ENCODE results near the gene CAPN11. TPM values are rescaled to one million over a fixed set of nuclear protein-coding genes. Genes with fewer than 3 reads are reported as not detected.

The CAPN11 gene
- total RNA-seq, 4 donors from 2014 or later, result 0.19 to 0.45 (median 0.27) TPM; not detected in 1

DNA sequence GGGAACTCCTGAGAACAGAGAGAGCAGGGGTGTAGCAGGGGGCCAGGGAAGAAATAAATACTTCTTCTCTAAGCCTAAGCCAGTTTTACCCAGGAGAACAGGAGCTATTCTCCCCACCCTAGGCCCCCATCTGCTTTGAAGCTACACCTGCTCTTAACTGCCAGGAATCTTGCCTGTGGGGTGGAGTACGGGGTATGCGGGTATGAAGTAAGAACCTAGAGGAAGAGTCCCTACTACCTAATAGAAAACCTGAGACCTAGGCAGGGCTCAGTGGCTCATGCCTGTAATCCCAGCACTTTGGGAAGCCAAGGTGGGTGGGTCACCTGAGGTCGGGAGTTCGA is 66.3 kb downstream of the CAPN11 start:
- no peaks in the 10 kb centered on the region for H3K9me3 ChIP-seq
- 83% methylated on average over 2 of the region's 4 CpGs; no CpG with 5 or more reads in 1 of the 2 donors for WGBS, 2 donors (ENCODE audit: low coverage in 1 of 2)
- peak overlapping the region in 1 of 2 donors; percentile 86 for H3K4me3 ChIP-seq
- no peak for TF ChIP-seq POLR2A (IDR thresholded peaks at IDR 0.05)
- TF ChIP-seq, protein P1, sequence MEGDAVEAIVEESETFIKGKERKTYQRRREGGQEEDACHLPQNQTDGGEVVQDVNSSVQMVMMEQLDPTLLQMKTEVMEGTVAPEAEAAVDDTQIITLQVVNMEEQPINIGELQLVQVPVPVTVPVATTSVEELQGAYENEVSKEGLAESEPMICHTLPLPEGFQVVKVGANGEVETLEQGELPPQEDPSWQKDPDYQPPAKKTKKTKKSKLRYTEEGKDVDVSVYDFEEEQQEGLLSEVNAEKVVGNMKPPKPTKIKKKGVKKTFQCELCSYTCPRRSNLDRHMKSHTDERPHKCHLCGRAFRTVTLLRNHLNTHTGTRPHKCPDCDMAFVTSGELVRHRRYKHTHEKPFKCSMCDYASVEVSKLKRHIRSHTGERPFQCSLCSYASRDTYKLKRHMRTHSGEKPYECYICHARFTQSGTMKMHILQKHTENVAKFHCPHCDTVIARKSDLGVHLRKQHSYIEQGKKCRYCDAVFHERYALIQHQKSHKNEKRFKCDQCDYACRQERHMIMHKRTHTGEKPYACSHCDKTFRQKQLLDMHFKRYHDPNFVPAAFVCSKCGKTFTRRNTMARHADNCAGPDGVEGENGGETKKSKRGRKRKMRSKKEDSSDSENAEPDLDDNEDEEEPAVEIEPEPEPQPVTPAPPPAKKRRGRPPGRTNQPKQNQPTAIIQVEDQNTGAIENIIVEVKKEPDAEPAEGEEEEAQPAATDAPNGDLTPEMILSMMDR (IDR thresholded peaks at IDR 0.05), result no peak
- TF ChIP-seq POLR2AphosphoS5 (IDR thresholded peaks at IDR 0.05), result no peak
- no peak for TF ChIP-seq EP300 (IDR thresholded peaks at IDR 0.05)
- H3K36me3 ChIP-seq, result peaks cover 0 to 9% of the 10 kb centered on the region in 2 donors
- H3K27me3 ChIP-seq, result no peaks in the 10 kb centered on the region
- no peak for ATAC-seq
- peaks cover 3 to 97% (median 67%) of the 10 kb centered on the region in 3 donors for H3K4me1 ChIP-seq
- peak overlapping the region; percentile 54 to 99 (median 98) for H3K27ac ChIP-seq

DNA sequence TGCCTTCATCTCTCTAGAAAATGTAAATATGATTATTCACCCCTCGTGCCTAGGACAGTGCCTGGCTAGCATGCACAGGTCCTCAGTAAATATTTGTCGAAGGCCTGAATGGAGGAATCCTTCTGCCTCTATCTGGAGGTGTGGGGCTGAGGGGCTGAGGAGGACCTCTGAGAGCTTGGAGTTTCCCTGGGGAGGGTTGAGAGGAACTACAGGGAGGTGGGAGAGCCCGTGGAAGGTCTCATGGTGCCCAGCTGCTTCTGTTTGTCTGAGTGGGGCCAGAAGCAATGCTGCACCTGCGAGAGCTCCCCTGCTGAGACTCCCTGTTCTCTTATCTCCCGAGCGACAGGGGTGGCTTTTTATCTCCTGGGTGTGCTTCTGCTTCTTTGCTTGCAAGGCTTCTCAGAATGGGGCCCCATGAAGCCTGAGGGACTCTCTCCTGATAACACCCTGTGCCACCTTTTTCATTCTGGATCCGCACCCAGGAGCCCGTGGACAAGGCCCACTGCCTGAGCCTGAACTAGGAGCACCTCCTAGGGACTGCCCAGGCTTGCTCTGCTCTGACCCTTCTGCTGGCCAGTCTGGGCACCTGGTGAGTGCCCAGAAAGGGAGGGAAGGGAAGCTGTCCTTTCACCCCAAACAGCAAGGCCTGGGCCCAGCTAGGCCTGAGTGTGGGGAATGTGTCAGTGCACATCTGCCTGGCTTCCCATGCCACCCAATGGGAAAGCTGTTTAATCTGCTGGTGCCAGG is 67.1 kb downstream of the CAPN11 start:
- no peaks in the 10 kb centered on the region for H3K27me3 ChIP-seq
- no peaks in the 10 kb centered on the region for H3K9me3 ChIP-seq
- WGBS, 2 donors (ENCODE audit: low coverage in 1 of 2), result 22% methylated on average over 6 of the region's 8 CpGs; no CpG with 5 or more reads in 1 of the 2 donors
- peak overlapping the region; percentile 54 to 99 (median 98) for H3K27ac ChIP-seq
- H3K4me3 ChIP-seq, result peak overlapping the region in 1 of 2 donors; percentile 86
- ATAC-seq, result no peak
- peaks cover 0 to 17% of the 10 kb centered on the region in 2 donors for H3K36me3 ChIP-seq
- TF ChIP-seq EP300 (IDR thresholded peaks at IDR 0.05), result no peak
- no peak for TF ChIP-seq POLR2AphosphoS5 (IDR thresholded peaks at IDR 0.05)
- TF ChIP-seq, protein P1 (IDR thresholded peaks at IDR 0.05), result no peak
- no peak for TF ChIP-seq POLR2A (IDR thresholded peaks at IDR 0.05)
- H3K4me1 ChIP-seq, result peaks cover 3 to 97% (median 67%) of the 10 kb centered on the region in 3 donors

- peak overlapping the region; percentile 23 to 86 for H3K4me3 ChIP-seq
- peaks cover 0 to 25% of the 10 kb centered on the region in 2 donors for H3K36me3 ChIP-seq
- no peaks in the 10 kb centered on the region for H3K27me3 ChIP-seq
- peaks cover 3 to 97% (median 68%) of the 10 kb centered on the region in 3 donors for H3K4me1 ChIP-seq
- no peak for ATAC-seq
- H3K27ac ChIP-seq, result peak overlapping the region; percentile 54 to 99 (median 98)
- H3K9me3 ChIP-seq, result no peaks in the 10 kb centered on the region
- 16 to 24% methylated on average over 5 of the region's 15 CpGs for WGBS, 2 donors (ENCODE audit: low coverage in 1 of 2)
- TF ChIP-seq, protein P1 (IDR thresholded peaks at IDR 0.05), result no peak
- TF ChIP-seq POLR2AphosphoS5 (IDR thresholded peaks at IDR 0.05) (no peak), EP300 (IDR thresholded peaks at IDR 0.05) (no peak), POLR2A (IDR thresholded peaks at IDR 0.05) (no peak)
Observed at GRCh38 chr6:44226368-44227147, 67.9 kb downstream of the CAPN11 start.

DNA sequence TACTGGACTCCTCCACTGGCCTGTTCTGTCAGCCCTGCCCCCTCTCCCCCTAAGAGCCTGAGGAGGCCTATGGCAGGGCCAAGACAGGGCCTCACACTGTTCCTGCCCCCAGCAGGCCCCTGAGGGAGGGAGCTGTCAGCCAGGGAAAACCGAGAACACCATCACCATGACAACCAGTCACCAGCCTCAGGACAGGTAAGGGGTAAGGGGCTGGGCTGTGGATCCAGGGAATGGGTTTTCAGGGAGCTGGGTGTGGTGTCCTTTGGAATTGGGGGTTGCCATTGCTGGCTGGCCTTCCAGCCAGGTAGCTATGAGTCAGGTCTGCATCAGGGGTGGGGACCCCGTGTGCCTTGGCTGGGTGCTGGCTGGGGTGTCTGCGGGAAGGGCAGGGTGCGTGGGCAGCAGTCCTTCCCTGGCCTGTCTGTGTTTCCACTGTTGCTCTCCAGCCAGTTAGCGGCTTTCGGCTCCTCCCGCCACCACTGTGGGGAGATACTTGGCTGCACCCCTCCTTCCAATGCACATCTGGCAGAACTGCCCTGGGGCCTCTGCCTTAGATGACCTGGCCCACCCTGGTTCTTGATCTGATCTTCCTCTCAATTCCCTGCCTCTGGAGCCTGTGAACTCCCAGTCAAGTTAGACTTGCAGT is 68.7 kb downstream of the CAPN11 start:
- H3K36me3 ChIP-seq, result peaks cover 0 to 33% of the 10 kb centered on the region in 2 donors
- H3K4me1 ChIP-seq, result peaks cover 3 to 97% (median 65%) of the 10 kb centered on the region in 3 donors
- TF ChIP-seq, protein P1 (IDR thresholded peaks at IDR 0.05), result no peak
- no peak for TF ChIP-seq POLR2A (IDR thresholded peaks at IDR 0.05)
- TF ChIP-seq POLR2AphosphoS5 (IDR thresholded peaks at IDR 0.05), result no peak
- peak overlapping the region; percentile 23 to 86 for H3K4me3 ChIP-seq
- H3K9me3 ChIP-seq, result no peaks in the 10 kb centered on the region
- no peak for ATAC-seq
- H3K27ac ChIP-seq, result peak overlapping the region; percentile 54 to 99 (median 98)
- no CpG with 5 or more reads among the region's 7 CpGs for WGBS, 2 donors (ENCODE audit: low coverage in 1 of 2)
- no peaks in the 10 kb centered on the region for H3K27me3 ChIP-seq
